Measurements from ENCODE around the gene INF2.

The INF2 gene

GRCh38 chr14:104702673-104703072 is 13.3 kb downstream of the INF2 start:
- no peak for DNase-seq (ENCODE audit: low read depth)
- no peak for TF ChIP-seq CTCF (IDR thresholded peaks at IDR 0.05; ENCODE audit: low read depth, low read length, missing control alignments)
- H3K4me3 ChIP-seq (ENCODE audit: low read depth, low read length): no peak overlapping the region

- no peak for DNase-seq (ENCODE audit: low read depth)
- TF ChIP-seq CTCF (IDR thresholded peaks at IDR 0.05; ENCODE audit: low read depth, low read length, missing control alignments): no peak
- H3K4me3 ChIP-seq (ENCODE audit: low read depth, low read length): no peak overlapping the region
Observed at GRCh38 chr14:104703269-104703668, 13.9 kb downstream of the INF2 start.

- no peak for TF ChIP-seq CTCF (IDR thresholded peaks at IDR 0.05; ENCODE audit: low read depth, low read length, missing control alignments)
- H3K4me3 ChIP-seq (ENCODE audit: low read depth, low read length): no peak overlapping the region
- no peak for DNase-seq (ENCODE audit: low read depth)
Observed at GRCh38 chr14:104704252-104704651, 14.8 kb downstream of the INF2 start.

- no peak overlapping the region for H3K4me3 ChIP-seq (ENCODE audit: low read depth, low read length)
- DNase-seq (ENCODE audit: low read depth): no peak
- TF ChIP-seq CTCF (IDR thresholded peaks at IDR 0.05; ENCODE audit: low read depth, low read length, missing control alignments): no peak
Observed at GRCh38 chr14:104705340-104706047, 16.1 kb downstream of the INF2 start.

GRCh38 chr14:104706733-104707607 is 17.6 kb downstream of the INF2 start:
- no peak for DNase-seq (ENCODE audit: low read depth)
- no peak overlapping the region for H3K4me3 ChIP-seq (ENCODE audit: low read depth, low read length)
- no peak for TF ChIP-seq CTCF (IDR thresholded peaks at IDR 0.05; ENCODE audit: low read depth, low read length, missing control alignments)

GRCh38 chr14:104707608-104708595 is 18.5 kb downstream of the INF2 start:
- TF ChIP-seq CTCF (IDR thresholded peaks at IDR 0.05; ENCODE audit: low read depth, low read length, missing control alignments): no peak
- H3K4me3 ChIP-seq (ENCODE audit: low read depth, low read length): no peak overlapping the region
- no peak for DNase-seq (ENCODE audit: low read depth)
